Ascending aorta (tissue), 2 donors: ENCODE data around the gene CACNA1D. TPM values are rescaled to one million over a fixed set of nuclear protein-coding genes. Genes with fewer than 3 reads are reported as not detected.

Experiments used
- DNase-seq, 2 donors: peaks; one replicate each; pipeline ENCODE4 v3.0.0-alpha.2; 2019; ENCODE audit warnings: low spot score in 2 of 2
- H3K27ac ChIP-seq, 2 donors: fragments of 200-600 bp; sonication (generic); one replicate each; pipeline ENCODE4 v1.5.1; 2016 to 2017; ENCODE audit warnings: mild to moderate bottlenecking in 1 of 2
- H3K27me3 ChIP-seq: fragments of 200-600 bp; sonication (generic); one replicate; pipeline ENCODE4 v1.5.1; 2017
- H3K36me3 ChIP-seq, 2 donors: fragments of 200-600 bp; sonication (generic); one replicate each; pipeline ENCODE4 v1.5.1; 2016
- H3K4me1 ChIP-seq, 2 donors: fragments of 200-600 bp; sonication (generic); one replicate each; pipeline ENCODE4 v1.5.1; 2016 to 2017; ENCODE audit warnings: mild to moderate bottlenecking in 1 of 2
- H3K4me3 ChIP-seq, 2 donors: fragments of 200-600 bp; sonication (generic); one replicate each; pipeline ENCODE4 v1.5.1; 2016 to 2017; ENCODE audit warnings: mild to moderate bottlenecking in 1 of 2
- H3K9me3 ChIP-seq, 2 donors: fragments of 200-600 bp; sonication (generic); one replicate each; pipeline ENCODE4 v1.5.1; 2016
- CTCF ChIP-seq, 3 experiments: fragments of 200-600 bp in 2 of 3; fragments of 450-650 bp in 1 of 3; sonication (generic) in 2 of 3; IDR thresholded peaks; one replicate each; pipeline ENCODE4 v1.5.1; 2016 to 2019; ENCODE audit warnings: antibody characterized with exemption in 3 of 3, mild to moderate bottlenecking in 1 of 3, moderate library complexity in 1 of 3
- intact Hi-C: fragments of 100-400 bp; cut with DNase I; formaldehyde crosslinking; loops from one replicate; pipeline ENCODE4 v1.15.1; 2023
- total RNA-seq: library from RNA; depleted of rRNA; stranded (reverse); fragments of >200 nt; gene quantifications from one replicate; pipeline ENCODE4 v1.1.0, GENCODE V29; 2016

The CACNA1D gene
- total RNA-seq, 1 donor from 2014 or later = 0.43 TPM

GRCh38 chr3:53552730-53553129, 58.3 kb downstream of the CACNA1D start:
- no peaks in the 10 kb centered on the region for H3K27me3 ChIP-seq
- H3K36me3 ChIP-seq = no peaks in the 10 kb centered on the region
- intact Hi-C loops = no loop called here
- no peaks in the 10 kb centered on the region for H3K9me3 ChIP-seq
- no peak overlapping the region for H3K27ac ChIP-seq
- no peak for TF ChIP-seq CTCF (IDR thresholded peaks at IDR 0.05)
- H3K4me3 ChIP-seq = no peak overlapping the region
- no peaks in the 10 kb centered on the region for H3K4me1 ChIP-seq
- no peak for DNase-seq

GRCh38 chr3:53553200-53553599, 58.8 kb downstream of the CACNA1D start:
- Histone ChIP-seq H3K9me3 (no peaks in the 10 kb centered on the region), H3K36me3 (no peaks in the 10 kb centered on the region), H3K4me1 (no peaks in the 10 kb centered on the region), H3K27ac (no peak overlapping the region), H3K27me3 (no peaks in the 10 kb centered on the region), H3K4me3 (no peak overlapping the region)
- TF ChIP-seq CTCF (IDR thresholded peaks at IDR 0.05) = no peak
- DNase-seq = no peak
- intact Hi-C loops = no loop called here

GRCh38 chr3:53554559-53555067, 60.2 kb downstream of the CACNA1D start:
- intact Hi-C loops = no loop called here
- no peaks in the 10 kb centered on the region for H3K4me1 ChIP-seq
- TF ChIP-seq CTCF (IDR thresholded peaks at IDR 0.05) = no peak
- no peak overlapping the region for H3K27ac ChIP-seq
- H3K4me3 ChIP-seq = no peak overlapping the region
- no peaks in the 10 kb centered on the region for H3K36me3 ChIP-seq
- DNase-seq = no peak
- H3K9me3 ChIP-seq = no peaks in the 10 kb centered on the region
- H3K27me3 ChIP-seq = no peaks in the 10 kb centered on the region

DNA sequence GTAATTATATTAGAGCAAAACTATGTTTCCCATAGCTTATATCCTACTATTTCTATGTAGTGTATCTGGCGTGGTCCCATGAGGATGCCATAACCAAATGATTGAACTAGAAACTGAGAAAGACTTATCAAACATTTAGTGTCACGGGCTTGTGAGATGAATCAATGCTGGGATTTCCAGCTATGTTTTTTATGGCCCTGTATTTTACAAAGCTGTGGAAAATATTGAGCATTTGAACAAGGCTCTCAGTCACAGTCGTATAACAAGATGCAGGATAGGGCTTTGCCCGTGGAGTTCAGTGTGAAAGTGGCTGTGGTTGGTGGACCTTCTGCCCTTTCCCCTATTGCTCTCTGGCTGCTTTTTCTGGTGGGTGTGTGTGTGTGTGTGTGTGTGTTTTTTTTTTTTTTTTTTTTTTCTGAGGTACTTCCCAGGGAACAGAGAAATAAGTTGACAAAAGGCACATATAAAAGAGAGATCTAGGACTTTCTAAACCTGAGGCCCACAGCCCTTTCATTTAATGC, 60.7 kb downstream of the CACNA1D start:
- no peaks in the 10 kb centered on the region for H3K9me3 ChIP-seq
- H3K4me3 ChIP-seq = no peak overlapping the region
- no peaks in the 10 kb centered on the region for H3K4me1 ChIP-seq
- H3K27me3 ChIP-seq = no peaks in the 10 kb centered on the region
- intact Hi-C loops = no loop called here
- no peak for DNase-seq
- TF ChIP-seq CTCF (IDR thresholded peaks at IDR 0.05) = no peak
- no peak overlapping the region for H3K27ac ChIP-seq
- no peaks in the 10 kb centered on the region for H3K36me3 ChIP-seq

- no peaks in the 10 kb centered on the region for H3K4me1 ChIP-seq
- no peaks in the 10 kb centered on the region for H3K27me3 ChIP-seq
- TF ChIP-seq CTCF (IDR thresholded peaks at IDR 0.05) = no peak
- no peak overlapping the region for H3K4me3 ChIP-seq
- no peaks in the 10 kb centered on the region for H3K36me3 ChIP-seq
- H3K27ac ChIP-seq = no peak overlapping the region
- DNase-seq = no peak
- no peaks in the 10 kb centered on the region for H3K9me3 ChIP-seq
- intact Hi-C loops = no loop called here
Observed at GRCh38 chr3:53566461-53567145, 72.2 kb downstream of the CACNA1D start.
